Measurements from ENCODE around the gene SERTAD2. TPM values are rescaled to one million over a fixed set of nuclear protein-coding genes. Genes with fewer than 3 reads are reported as not detected.

SERTAD2 gene
- total and polyA plus RNA-seq, 2 donors (not counting 3 experiments of a cell fraction or from before 2014, with no cell fraction given), result 5.5 to 11.2 TPM

DNA sequence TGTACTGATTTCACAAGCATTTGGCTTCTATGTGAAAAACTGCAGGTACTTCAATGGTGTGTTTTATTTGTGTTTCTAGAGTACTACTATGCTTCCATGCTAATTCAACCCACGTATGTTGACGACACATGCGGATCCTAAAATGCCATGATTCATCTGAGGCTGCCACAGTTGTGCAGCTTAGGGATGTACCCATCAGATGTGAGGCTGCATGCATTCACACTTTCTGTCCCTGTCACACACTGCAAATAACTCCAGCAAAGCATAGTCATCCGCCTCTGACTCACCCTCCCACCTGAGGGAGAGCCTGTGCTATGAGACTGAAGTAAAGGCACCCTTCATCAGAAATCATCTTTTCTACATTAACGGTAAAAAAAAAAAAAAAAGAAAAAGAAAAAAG lies 22.1 kb upstream of the SERTAD2 start:
- no peak for FAIRE-seq
- H3K4me3 ChIP-seq (replicated peaks in 1 of 3; ENCODE audit: insufficient read depth in 1 of 3, low read depth in 1 of 3, low read length in 3 of 3), result no peak overlapping the region
- no peak overlapping the region for H3K4me2 ChIP-seq (ENCODE audit: insufficient read depth, low read length)
- H3K9me3 ChIP-seq (replicated peaks; ENCODE audit: control insufficient read depth, insufficient read depth, low read length), result no peaks in the 10 kb centered on the region
- no peaks in the 10 kb centered on the region for H3K79me2 ChIP-seq (ENCODE audit: control insufficient read depth, insufficient read depth, low read length)
- intact Hi-C loops (cut with micrococcal nuclease) (no loop called here), dilution Hi-C loops (cut with MboI; ENCODE audit: extremely low pct_ligation_motif_present, low sequenced_read_pairs) (no loop called here)
- no peak overlapping the region for H3K27ac ChIP-seq (ENCODE audit: insufficient read depth, low read depth, low read length)
- DNase-seq (ENCODE audit: low read depth, low spot score), result no peak
- no peak overlapping the region for H2AFZ ChIP-seq (ENCODE audit: low read depth, low read length)
- no peaks in the 10 kb centered on the region for H3K27me3 ChIP-seq (ENCODE audit: control insufficient read depth in 2 of 2, insufficient read depth in 2 of 2, low read length in 2 of 2)
- no peaks in the 10 kb centered on the region for H3K9me1 ChIP-seq (replicated peaks; ENCODE audit: control insufficient read depth, extremely low read depth, insufficient read depth, low read length)
- no peaks in the 10 kb centered on the region for H3K4me1 ChIP-seq (ENCODE audit: control insufficient read depth, extremely low read depth, insufficient read depth, low read length)
- BruUV-seq (replicated peaks), result no TSS peak
- no peak overlapping the region for H3K9ac ChIP-seq (replicated peaks; ENCODE audit: extremely low read depth, insufficient read depth, low read length)
- H3K36me3 ChIP-seq (ENCODE audit: control insufficient read depth in 2 of 2, extremely low read depth in 1 of 2, insufficient read depth in 2 of 2, low read length in 2 of 2), result no peaks in the 10 kb centered on the region
- POLR2A ChIA-PET, result no interaction called here
- TF ChIP-seq, protein P1, sequence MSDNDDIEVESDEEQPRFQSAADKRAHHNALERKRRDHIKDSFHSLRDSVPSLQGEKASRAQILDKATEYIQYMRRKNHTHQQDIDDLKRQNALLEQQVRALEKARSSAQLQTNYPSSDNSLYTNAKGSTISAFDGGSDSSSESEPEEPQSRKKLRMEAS (IDR thresholded peaks at IDR 0.05; ENCODE audit: insufficient read depth, insufficient read length), result no peak
- TF ChIP-seq JUN (IDR thresholded peaks at IDR 0.05; ENCODE audit: borderline replicate concordance, insufficient read depth, insufficient read length, low read depth), result no peak
- no peak for TF ChIP-seq POLR2AphosphoS5 (IDR thresholded peaks at IDR 0.05; ENCODE audit: insufficient read depth, low read depth, low read length)
- no peak for TF ChIP-seq FOS (IDR thresholded peaks at IDR 0.05; ENCODE audit: borderline replicate concordance, insufficient read depth, low read length)
- TF ChIP-seq CTCF (IDR thresholded peaks at IDR 0.05; ENCODE audit: extremely low read depth in 1 of 2, insufficient read depth in 1 of 2, low read depth in 1 of 2, low read length in 2 of 2), result no peak
- no peak for TF ChIP-seq GATA2 (IDR thresholded peaks at IDR 0.05; ENCODE audit: insufficient read depth, insufficient read length, low read depth, low read length)
- no peak for TF ChIP-seq MYC (IDR thresholded peaks at IDR 0.05; ENCODE audit: low read depth, low read length)
- TF ChIP-seq EZH2 (IDR thresholded peaks at IDR 0.05; ENCODE audit: borderline replicate concordance, low read depth, low read length, severe bottlenecking), result no peak
- TF ChIP-seq POLR2A (IDR thresholded peaks at IDR 0.05; ENCODE audit: low read depth, low read length), result no peak
- CTCF ChIA-PET, result interaction anchor here (0.9 to 2.8 kb wide), 6 partner anchors 10 to 42 kb away, joined by 3 to 10 read pairs (median 4); no protein-coding TSS in a partner anchor
- no peaks in the 10 kb centered on the region for H4K20me1 ChIP-seq (replicated peaks; ENCODE audit: control insufficient read depth, extremely low read depth, insufficient read depth, low read length)

Measured in endothelial cell of umbilical vein (primary cell).